H9 (cell line): ENCODE data around the gene RAB2B. TPM values are rescaled to one million over a fixed set of nuclear protein-coding genes. Genes with fewer than 3 reads are reported as not detected.

ENCODE experiments used
- DNase-seq: peaks from one replicate; pipeline ENCODE4 v3.0.0-alpha.2; 2017
- H2AFZ ChIP-seq: one replicate; pipeline ENCODE4 v1.6.1; 2013; ENCODE audit warnings: mild to moderate bottlenecking, low read length, control low read depth, moderate library complexity
- H2AK5ac ChIP-seq: 2 replicates; pipeline ENCODE4 v1.6.1; 2013; ENCODE audit warnings: low read length, control low read depth, mixed read lengths; ENCODE audit not compliant: insufficient read length
- H2BK120ac ChIP-seq: one replicate; pipeline ENCODE4 v1.6.1; 2013; ENCODE audit warnings: low read depth, mild to moderate bottlenecking, low read length, control low read depth, inconsistent platforms; ENCODE audit not compliant: poor library complexity, severe bottlenecking
- H2BK12ac ChIP-seq: 2 replicates; pipeline ENCODE4 v1.6.1; 2013; ENCODE audit warnings: low read length, control low read depth, mixed read lengths, low read depth; ENCODE audit not compliant: insufficient read length
- H2BK15ac ChIP-seq: 2 replicates; pipeline ENCODE4 v1.6.1; 2013; ENCODE audit warnings: low read depth, low read length, control low read depth
- H2BK20ac ChIP-seq: one replicate; pipeline ENCODE4 v1.6.1; 2013; ENCODE audit warnings: low read depth, mild to moderate bottlenecking, low read length, control low read depth, inconsistent platforms; ENCODE audit not compliant: poor library complexity, severe bottlenecking
- H2BK5ac ChIP-seq: 2 replicates; pipeline ENCODE4 v1.6.1; 2013; ENCODE audit warnings: low read length, control low read depth, mixed read lengths; ENCODE audit not compliant: insufficient read length
- H3K14ac ChIP-seq: 2 replicates; pipeline ENCODE4 v1.6.1; 2013; ENCODE audit warnings: low read length, control low read depth; ENCODE audit not compliant: insufficient read depth
- H3K18ac ChIP-seq: 2 replicates; pipeline ENCODE4 v1.6.1; 2013; ENCODE audit warnings: low read depth, mild to moderate bottlenecking, mixed read lengths, low read length, control low read depth; ENCODE audit not compliant: insufficient read length
- H3K23ac ChIP-seq: 2 replicates; pipeline ENCODE4 v1.6.1; 2013; ENCODE audit warnings: low read length, control low read depth, mixed read lengths, low read depth; ENCODE audit not compliant: insufficient read length
- H3K23me2 ChIP-seq: 2 replicates; pipeline ENCODE4 v1.6.1; 2013; ENCODE audit warnings: low read depth, mild to moderate bottlenecking, mixed read lengths, low read length, control low read depth; ENCODE audit not compliant: insufficient read length, poor library complexity, severe bottlenecking
- H3K27ac ChIP-seq: 2 replicates; pipeline ENCODE4 v1.5.1; 2013; ENCODE audit warnings: low read length, control low read depth, mixed read lengths, low read depth; ENCODE audit not compliant: insufficient read length
- H3K27me3 ChIP-seq: 2 replicates; pipeline ENCODE4 v1.6.1; 2013; ENCODE audit warnings: low read length, control low read depth, inconsistent platforms; ENCODE audit not compliant: insufficient read depth
- H3K4ac ChIP-seq: 2 replicates; pipeline ENCODE4 v1.6.1; 2013; ENCODE audit warnings: low read depth, mild to moderate bottlenecking, control low read depth, inconsistent platforms, low read length, moderate library complexity
- H3K4me1 ChIP-seq: 2 replicates; pipeline ENCODE4 v1.6.1; 2013; ENCODE audit warnings: low read length, control low read depth, inconsistent platforms; ENCODE audit not compliant: insufficient read depth
- H3K4me2 ChIP-seq: 2 replicates; pipeline ENCODE4 v1.6.1; 2013; ENCODE audit warnings: low read length, control low read depth, mixed read lengths; ENCODE audit not compliant: insufficient read length, insufficient read depth
- H3K56ac ChIP-seq: 2 replicates; pipeline ENCODE4 v1.6.1; 2013; ENCODE audit warnings: low read depth, mild to moderate bottlenecking, mixed read lengths, low read length, control low read depth; ENCODE audit not compliant: insufficient read length
- H3K79me1 ChIP-seq: 2 replicates; pipeline ENCODE4 v1.6.1; 2013; ENCODE audit warnings: low read depth, mild to moderate bottlenecking, moderate library complexity, low read length, control low read depth, inconsistent platforms; ENCODE audit not compliant: insufficient read depth, poor library complexity, severe bottlenecking
- H3K79me2 ChIP-seq: 2 replicates; pipeline ENCODE4 v1.6.1; 2013; ENCODE audit warnings: low read length, control low read depth, inconsistent platforms; ENCODE audit not compliant: insufficient read depth
- H3K9ac ChIP-seq: 2 replicates; pipeline ENCODE4 v1.6.1; 2013; ENCODE audit warnings: low read length, control low read depth, mixed read lengths; ENCODE audit not compliant: insufficient read length; ENCODE audit errors: extremely low read depth
- H3K9me3 ChIP-seq: one replicate; pipeline ENCODE4 v1.6.1; 2013; ENCODE audit warnings: low read depth, low read length, inconsistent platforms; ENCODE audit not compliant: control insufficient read depth
- H3T11ph ChIP-seq: one replicate; pipeline ENCODE4 v1.6.1; 2013; ENCODE audit warnings: mild to moderate bottlenecking, low read length, control low read depth, inconsistent platforms
- H4K20me1 ChIP-seq: one replicate; pipeline ENCODE4 v1.6.1; 2013; ENCODE audit not compliant: control insufficient read depth, insufficient read length, insufficient read depth
- H4K5ac ChIP-seq: 2 replicates; pipeline ENCODE4 v1.6.1; 2013; ENCODE audit warnings: low read depth, mild to moderate bottlenecking, mixed read lengths, low read length, control low read depth; ENCODE audit not compliant: insufficient read length
- H4K8ac ChIP-seq: replicated peaks from 2 replicates; pipeline ENCODE4 v1.6.1; 2013; ENCODE audit warnings: low read length, control low read depth, mixed read lengths, low read depth; ENCODE audit not compliant: insufficient read length
- H4K91ac ChIP-seq: 2 replicates; pipeline ENCODE4 v1.6.1; 2013; ENCODE audit warnings: low read depth, mild to moderate bottlenecking, moderate library complexity, mixed read lengths, low read length, control low read depth; ENCODE audit not compliant: insufficient read length
- H3K27ac Mint-ChIP-seq, 3 experiments: 2 replicates in 2 of 3; 3 replicates in 1 of 3; pipeline ENCODE4 v1.8.0; 2020 to 2021; ENCODE audit warnings: mixed read lengths in 3 of 3, mild to moderate bottlenecking in 1 of 3, moderate library complexity in 1 of 3
- H3K27me3 Mint-ChIP-seq: 2 replicates; pipeline ENCODE4 v1.8.0; 2021; ENCODE audit warnings: low read depth, mild to moderate bottlenecking, moderate library complexity, mixed read lengths
- H3K36me3 Mint-ChIP-seq, 3 experiments: 2 replicates in 2 of 3; 3 replicates in 1 of 3; pipeline ENCODE4 v1.8.0; 2020 to 2021; ENCODE audit warnings: low read depth in 3 of 3, mixed read lengths in 3 of 3; ENCODE audit not compliant: insufficient read depth in 1 of 3
- H3K4me1 Mint-ChIP-seq, 2 experiments: 2 replicates each; pipeline ENCODE4 v1.8.0; 2020; ENCODE audit warnings: mixed read lengths in 2 of 2
- H3K4me3 Mint-ChIP-seq, 2 experiments: 2 replicates in 1 of 2; 3 replicates in 1 of 2; pipeline ENCODE4 v1.8.0; 2020 to 2021; ENCODE audit warnings: mild to moderate bottlenecking in 2 of 2, mixed read lengths in 2 of 2, moderate library complexity in 1 of 2
- H3K9me3 Mint-ChIP-seq, 2 experiments: 2 replicates in 1 of 2; 3 replicates in 1 of 2; pipeline ENCODE4 v1.8.0; 2020; ENCODE audit warnings: mild to moderate bottlenecking in 2 of 2, mixed read lengths in 2 of 2, moderate library complexity in 1 of 2
- CTCF ChIP-seq: fragments of 200-600 bp; sonication (generic); conservative IDR thresholded peaks from 3 replicates; pipeline ENCODE4 v1.8.0; 2021; ENCODE audit warnings: antibody characterized with exemption, mild to moderate bottlenecking
- WGBS: extraction: QIAGEN DNeasy Blood & Tissue Kit; methylation state at CpG from one replicate; pipeline ENCODE4 v1.1.7; 2013; ENCODE audit warnings: missing lambda C conversion rate, low lambda C conversion rate, mixed read lengths; ENCODE audit not compliant: insufficient read length; ENCODE audit errors: extremely low coverage; 5-methylcytosine and 5-hydroxymethylcytosine counted together
- total RNA-seq: library from RNA; stranded (reverse); gene quantifications from 2 replicates; pipeline ENCODE4 v1.2.1, GENCODE V29; 2021

RAB2B gene
- total RNA-seq, 1 experiment from 2014 or later, result 27.9 TPM

- no peak overlapping the region for H3K4ac ChIP-seq
- peak overlapping the region; percentile 92 for H3K18ac ChIP-seq
- no peak overlapping the region for H2BK12ac ChIP-seq
- no peak overlapping the region for H3K56ac ChIP-seq
- H3K27ac ChIP-seq, result peak overlapping the region; percentile 69
- H4K5ac ChIP-seq, result no peak overlapping the region
- no peaks in the 10 kb centered on the region for H3K27me3 Mint-ChIP-seq
- H3K9me3 ChIP-seq, result no peaks in the 10 kb centered on the region
- H3K4me1 ChIP-seq, result no peaks in the 10 kb centered on the region
- peak overlapping the region; percentile 98 to 100 for H3K4me3 Mint-ChIP-seq
- H4K8ac ChIP-seq, result no peak overlapping the region
- H2AFZ ChIP-seq, result peak overlapping the region; percentile 89
- H3T11ph ChIP-seq, result no peak overlapping the region
- peak overlapping the region; percentile 97 to 99 (median 97) for H3K27ac Mint-ChIP-seq
- H4K20me1 ChIP-seq, result no peaks in the 10 kb centered on the region
- H2AK5ac ChIP-seq, result no peak overlapping the region
- peaks cover 7% of the 10 kb centered on the region for H3K23me2 ChIP-seq
- WGBS, result no CpG with 5 or more reads among the region's 27 CpGs
- peak overlapping the region; percentile 73; the same call in 1 of the 2 replicates for H3K14ac ChIP-seq
- DNase-seq, result no peak
- H3K4me2 ChIP-seq, result peak overlapping the region; percentile 93
- no peak overlapping the region for H4K91ac ChIP-seq
- H2BK15ac ChIP-seq, result no peak overlapping the region
- peaks cover 5% of the 10 kb centered on the region for H3K79me1 ChIP-seq
- peaks cover 16 to 35% (median 32%) of the 10 kb centered on the region in 3 experiments; a peak in 6 of 7 replicates for H3K36me3 Mint-ChIP-seq
- H2BK20ac ChIP-seq, result no peak overlapping the region
- peaks cover 1% of the 10 kb centered on the region; the same call in 1 of the 2 replicates for H3K79me2 ChIP-seq
- H3K27me3 ChIP-seq, result no peaks in the 10 kb centered on the region
- no peak overlapping the region for H3K23ac ChIP-seq
- peaks cover 8 to 13% of the 10 kb centered on the region in 2 experiments for H3K4me1 Mint-ChIP-seq
- TF ChIP-seq CTCF, result no peak
- H2BK120ac ChIP-seq, result no peak overlapping the region
- no peaks in the 10 kb centered on the region; a peak in 1 of 5 replicates for H3K9me3 Mint-ChIP-seq
- peak overlapping the region; percentile 12 for H2BK5ac ChIP-seq
- peak overlapping the region; percentile 93 for H3K9ac ChIP-seq
Measured at GRCh38 chr14:21476523-21476924, 235 bp downstream of the RAB2B start.
